HepG2 (cell line): ENCODE results near the gene ITGB2. TPM values are rescaled to one million over a fixed set of nuclear protein-coding genes. Genes with fewer than 3 reads are reported as not detected.
A peak's percentile ranks its signal among the peaks of the same experiment; 100 is the strongest.

Experiments
- ADNP ChIP-seq: sonication (generic); formaldehyde crosslinking; IDR thresholded peaks from 2 replicates; pipeline ENCODE4 v1.4.0; 2020; ENCODE audit warnings: missing genetic modification reagents
- AHDC1 ChIP-seq: sonication (generic); formaldehyde crosslinking; IDR thresholded peaks from 2 replicates; pipeline ENCODE4 v1.5.1; 2020; ENCODE audit warnings: mild to moderate bottlenecking, missing genetic modification reagents, borderline replicate concordance
- ATAD3A ChIP-seq: sonication (generic); formaldehyde crosslinking; IDR thresholded peaks from 2 replicates; pipeline ENCODE4 v1.4.0; 2020; ENCODE audit warnings: missing genetic modification reagents
- HDAC1 ChIP-seq: sonication (generic); formaldehyde crosslinking; IDR thresholded peaks from 2 replicates; pipeline ENCODE4 v1.5.1; 2020; ENCODE audit warnings: mild to moderate bottlenecking, missing genetic modification reagents
- IKZF5 ChIP-seq: IDR thresholded peaks from 2 replicates; pipeline ENCODE4 v1.6.1; 2018; ENCODE audit warnings: missing genetic modification reagents, mild to moderate bottlenecking, missing compliant biosample characterization
- MAX ChIP-seq: IDR thresholded peaks from 2 replicates; pipeline ENCODE4 v1.6.1; 2012; ENCODE audit warnings: inconsistent platforms
- NR2F1 ChIP-seq, 2 experiments: fragments of 450-650 bp in 1 of 2; formaldehyde crosslinking in 1 of 2; IDR thresholded peaks; 2 replicates each; pipeline versions ENCODE4 v1.5.0 to v1.6.1; 2016 to 2020; ENCODE audit warnings: mild to moderate bottlenecking in 1 of 2, missing compliant biosample characterization in 1 of 2, missing genetic modification reagents in 1 of 2, moderate library complexity in 1 of 2
- PATZ1 ChIP-seq: sonication (generic); formaldehyde crosslinking; IDR thresholded peaks from 2 replicates; pipeline ENCODE4 v1.4.0; 2020; ENCODE audit warnings: missing genetic modification reagents
- RBM39 ChIP-seq: fragments of 200-400 bp; formaldehyde crosslinking; IDR thresholded peaks from one replicate; pipeline ENCODE4 v1.6.1; 2018; ENCODE audit warnings: antibody characterized with exemption, mild to moderate bottlenecking, low read depth, low read length; ENCODE audit not compliant: poor library complexity, severe bottlenecking
- TFE3 ChIP-seq: IDR thresholded peaks from 2 replicates; pipeline ENCODE4 v1.6.1; 2016
- ZFY ChIP-seq: sonication (generic); formaldehyde crosslinking; IDR thresholded peaks from 2 replicates; pipeline ENCODE4 v1.4.0; 2020; ENCODE audit warnings: missing genetic modification reagents
- ZNF230 ChIP-seq: sonication (generic); formaldehyde crosslinking; IDR thresholded peaks from 2 replicates; pipeline ENCODE4 v1.4.0; 2020; ENCODE audit warnings: mild to moderate bottlenecking, missing genetic modification reagents
- ZNF543 ChIP-seq: sonication (generic); formaldehyde crosslinking; IDR thresholded peaks from 2 replicates; pipeline ENCODE4 v1.4.0; 2020; ENCODE audit warnings: mild to moderate bottlenecking, missing genetic modification reagents
- ZNF761 ChIP-seq: sonication (generic); formaldehyde crosslinking; conservative IDR thresholded peaks from 2 replicates; pipeline ENCODE4 v1.4.0; 2020; ENCODE audit warnings: mild to moderate bottlenecking, missing genetic modification reagents
- ZNF841 ChIP-seq: sonication (generic); formaldehyde crosslinking; IDR thresholded peaks from 2 replicates; pipeline ENCODE4 v1.8.1; 2023; ENCODE audit warnings: missing genetic modification reagents, borderline replicate concordance
- ZSCAN25 ChIP-seq: sonication (generic); formaldehyde crosslinking; IDR thresholded peaks from 2 replicates; pipeline ENCODE4 v1.8.0; 2022; ENCODE audit warnings: mild to moderate bottlenecking, missing genetic modification reagents
- polyA plus RNA-seq, 8 experiments: library from polyadenylated mRNA; depleted of rRNA in 3 of 8; stranded (reverse) in 7 of 8; unstranded in 1 of 8; fragments of >200 nt; fragmentation: Illumina TruSeq in 4 of 8; extraction: Trizol in 4 of 8; gene quantifications; 2 replicates each; pipeline versions ENCODE4 v1.2.1 to v1.2.3, GENCODE V29; 2011 to 2016; ENCODE audit warnings: low read depth in 4 of 8, missing spikeins in 1 of 8, mixed read lengths in 1 of 8; ENCODE audit not compliant: insufficient read depth in 1 of 8
- total RNA-seq, 5 experiments: library from RNA; depleted of rRNA; stranded (reverse); fragments of >200 nt; fragmentation: Illumina TruSeq; extraction: Trizol; gene quantifications; 2 replicates each; pipeline ENCODE4 v1.2.3, GENCODE V29; 2016; ENCODE audit warnings: low read depth in 1 of 5

ITGB2 gene
- total and polyA plus RNA-seq, 2 of the 13 experiments (the other 11 are each of a cell fraction or from before 2014, with no cell fraction given) = 4.2 to 18.0 TPM

GRCh38 chr21:44836666-44837471 lies 83.8 kb downstream of the ITGB2 start (continued):
- TF ChIP-seq ADNP (CRISPR knock-in tag) (no peak), ZSCAN25 (CRISPR knock-in tag) (0 out of 2 replicates have a peak, but pooled peaks have one; percentile 24), ZNF230 (CRISPR knock-in tag) (no peak), ZNF543 (CRISPR knock-in tag) (no peak), PATZ1 (CRISPR knock-in tag) (peak; percentile 56), ATAD3A (no peak), IKZF5 (no peak; the same call in 1 of the 2 replicates), TFE3 (CRISPR knock-in tag) (peak; percentile 55), ZNF761 (CRISPR knock-in tag) (no peak), HDAC1 (CRISPR knock-in tag) (peak; percentile 46; the same call in 1 of the 2 replicates), NR2F1 (CRISPR knock-in tag; IDR thresholded peaks at IDR 0.05) (no peak), MAX (peak; percentile 79), RBM39 (no peak), AHDC1 (CRISPR knock-in tag) (no peak), ZNF841 (CRISPR knock-in tag) (no peak), ZFY (peak; percentile 9; the same call in 1 of the 2 replicates)
